Skeletal muscle tissue (tissue), 4 donors: Measurements from ENCODE around the gene RP9. TPM values are rescaled to one million over a fixed set of nuclear protein-coding genes. Genes with fewer than 3 reads are reported as not detected.
A peak's percentile ranks its signal among the peaks of the same experiment; 100 is the strongest.

Experiments used
- H3K27ac ChIP-seq: one replicate; pipeline ENCODE4 v1.7.0; 2013; ENCODE audit warnings: mild to moderate bottlenecking, low read depth, low read length, inconsistent platforms
- H3K27me3 ChIP-seq, 3 donors: one replicate each; pipeline ENCODE4 v1.7.0; 2013; ENCODE audit warnings: low read length in 3 of 3; ENCODE audit not compliant: control insufficient read depth in 3 of 3, insufficient read depth in 3 of 3
- H3K36me3 ChIP-seq, 3 donors: one replicate each; pipeline ENCODE4 v1.7.0; 2013; ENCODE audit warnings: low read length in 3 of 3; ENCODE audit not compliant: control insufficient read depth in 3 of 3, insufficient read depth in 3 of 3
- H3K4me1 ChIP-seq, 3 donors: one replicate each; pipeline ENCODE4 v1.7.0; 2013; ENCODE audit warnings: low read length in 3 of 3, mild to moderate bottlenecking in 3 of 3; ENCODE audit not compliant: control insufficient read depth in 3 of 3, insufficient read depth in 3 of 3
- H3K4me3 ChIP-seq, 3 donors: one replicate each; pipeline ENCODE4 v1.7.0; 2013; ENCODE audit warnings: low read length in 3 of 3
- H3K9ac ChIP-seq, 3 donors: one replicate each; pipeline ENCODE4 v1.7.0; 2013; ENCODE audit warnings: low read length in 3 of 3, mild to moderate bottlenecking in 3 of 3, moderate library complexity in 2 of 3, low read depth in 1 of 3
- H3K9me3 ChIP-seq, 3 donors: one replicate each; pipeline ENCODE4 v1.7.0; 2013; ENCODE audit warnings: low read length in 3 of 3; ENCODE audit not compliant: control insufficient read depth in 3 of 3
- total RNA-seq: library from RNA; depleted of rRNA; stranded (reverse); fragments of >200 nt; gene quantifications from one replicate; pipeline ENCODE4 v1.2.3, GENCODE V29; 2014
- donor health status: Osteomylitis.

RP9 gene
- total RNA-seq, 1 donor from 2014 or later, result 15.7 TPM

DNA sequence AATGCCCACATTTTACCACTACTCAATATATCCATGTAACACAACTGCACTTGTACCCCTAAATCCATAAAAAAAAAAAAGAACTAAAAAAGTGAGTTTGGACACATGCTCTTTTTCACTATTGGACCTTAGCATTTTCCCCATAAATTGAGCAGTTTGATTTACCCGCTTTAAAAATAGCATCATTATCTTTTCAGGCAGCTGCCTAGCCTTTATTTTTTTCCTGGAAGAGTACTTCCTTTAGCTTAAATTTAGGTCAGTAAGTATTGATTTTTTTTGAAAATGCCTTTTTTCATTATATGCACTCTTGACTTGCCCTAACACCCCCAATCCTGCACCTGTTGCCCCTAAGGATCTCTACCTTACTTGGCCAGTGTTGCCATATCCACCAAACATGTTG, 41.3 kb downstream of the RP9 start:
- Histone ChIP-seq H3K27me3 (no peaks in the 10 kb centered on the region), H3K9ac (no peak overlapping the region), H3K4me1 (peaks cover 7 to 14% (median 10%) of the 10 kb centered on the region in 3 donors), H3K4me3 (no peak overlapping the region), H3K9me3 (peaks cover 2 to 11% (median 7%) of the 10 kb centered on the region in 3 donors), H3K36me3 (no peaks in the 10 kb centered on the region), H3K27ac (no peak overlapping the region)

DNA sequence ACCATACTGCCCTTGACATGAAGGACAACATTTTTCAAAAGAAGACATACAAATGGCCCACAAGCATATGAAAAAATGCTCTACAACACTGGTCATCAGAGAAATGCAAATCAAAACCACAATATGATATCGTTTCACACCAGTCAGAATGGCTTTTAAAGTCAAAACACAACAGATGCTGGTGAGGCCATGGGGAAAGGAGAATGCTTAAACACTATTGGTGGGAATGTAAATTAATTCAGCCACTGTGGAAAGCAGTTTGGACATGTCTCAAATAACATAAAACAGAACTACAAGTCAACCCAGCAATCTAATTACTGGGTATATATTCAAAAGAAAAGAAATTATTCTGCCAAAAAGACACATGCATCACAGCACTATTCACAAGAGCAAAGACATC, 42.4 kb downstream of the RP9 start:
- Histone ChIP-seq H3K4me1 (peaks cover 6 to 10% (median 6%) of the 10 kb centered on the region in 3 donors), H3K4me3 (no peak overlapping the region), H3K27me3 (no peaks in the 10 kb centered on the region), H3K9ac (no peak overlapping the region), H3K36me3 (no peaks in the 10 kb centered on the region), H3K27ac (no peak overlapping the region), H3K9me3 (peaks cover 2 to 11% (median 7%) of the 10 kb centered on the region in 3 donors)

DNA sequence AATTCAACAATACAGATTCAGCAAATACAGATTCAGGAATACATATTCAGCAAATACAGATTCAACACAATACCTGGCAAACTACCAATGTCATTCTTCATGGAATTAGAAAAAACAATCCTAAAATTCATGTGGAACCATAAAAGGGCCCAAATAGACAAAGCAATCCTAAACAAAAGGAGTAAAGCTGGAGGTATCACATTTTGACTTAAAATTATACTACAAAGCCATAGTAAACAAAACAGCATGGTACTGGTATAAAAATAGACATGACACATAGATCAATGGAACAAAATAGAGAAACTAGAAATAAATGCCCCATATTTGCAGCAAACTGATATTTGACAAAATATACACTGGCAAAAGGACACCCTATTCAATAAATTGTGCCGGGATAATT, 43.2 kb downstream of the RP9 start:
- no peak overlapping the region for H3K27ac ChIP-seq
- no peaks in the 10 kb centered on the region for H3K27me3 ChIP-seq
- H3K9ac ChIP-seq, result no peak overlapping the region
- H3K4me1 ChIP-seq, result peaks cover 10 to 14% (median 12%) of the 10 kb centered on the region in 3 donors
- H3K4me3 ChIP-seq, result no peak overlapping the region
- peaks cover 2 to 11% (median 7%) of the 10 kb centered on the region in 3 donors for H3K9me3 ChIP-seq
- H3K36me3 ChIP-seq, result no peaks in the 10 kb centered on the region

DNA sequence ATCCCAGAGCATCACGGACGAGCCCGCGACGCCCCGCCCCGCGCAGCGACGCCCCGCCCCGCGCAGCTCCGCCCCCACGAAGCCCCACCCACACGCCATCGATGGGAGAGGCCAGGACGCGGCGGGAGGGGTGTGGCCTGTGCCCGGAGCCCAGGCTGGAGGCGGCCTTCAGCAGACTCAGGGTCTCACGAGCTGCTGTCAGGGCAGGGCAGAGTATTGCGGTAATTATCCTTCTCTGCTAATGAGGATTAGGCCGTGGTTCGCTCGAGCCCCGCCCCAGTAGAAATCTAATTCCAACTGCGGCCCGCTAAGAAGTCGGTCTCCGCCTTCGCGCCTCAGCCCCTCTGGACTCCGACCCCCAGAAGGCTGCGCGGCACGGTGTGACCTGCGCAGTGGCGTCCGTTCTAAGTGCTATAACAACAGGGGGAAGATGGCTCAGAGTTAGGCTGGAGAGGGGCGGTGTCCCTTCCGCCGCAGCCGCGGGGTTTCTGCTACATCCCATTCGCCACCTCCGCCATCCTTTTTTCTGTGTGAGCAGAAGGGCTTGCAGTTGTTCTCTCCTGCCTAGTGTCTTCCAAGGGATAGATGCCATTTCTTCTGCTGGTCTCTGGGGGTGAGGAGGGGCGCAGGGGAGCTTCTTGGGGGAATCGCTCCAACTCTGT, 46.3 kb downstream of the RP9 start:
- H3K36me3 ChIP-seq, result no peaks in the 10 kb centered on the region
- no peaks in the 10 kb centered on the region for H3K27me3 ChIP-seq
- H3K9ac ChIP-seq, result peak overlapping the region; percentile 84 to 93 (median 87)
- H3K9me3 ChIP-seq, result peaks cover 0 to 2% (median 2%) of the 10 kb centered on the region in 3 donors
- peak overlapping the region; percentile 74 to 90 (median 90) for H3K4me3 ChIP-seq
- peak overlapping the region; percentile 89 for H3K27ac ChIP-seq
- H3K4me1 ChIP-seq, result peaks cover 4 to 17% (median 14%) of the 10 kb centered on the region in 3 donors

DNA sequence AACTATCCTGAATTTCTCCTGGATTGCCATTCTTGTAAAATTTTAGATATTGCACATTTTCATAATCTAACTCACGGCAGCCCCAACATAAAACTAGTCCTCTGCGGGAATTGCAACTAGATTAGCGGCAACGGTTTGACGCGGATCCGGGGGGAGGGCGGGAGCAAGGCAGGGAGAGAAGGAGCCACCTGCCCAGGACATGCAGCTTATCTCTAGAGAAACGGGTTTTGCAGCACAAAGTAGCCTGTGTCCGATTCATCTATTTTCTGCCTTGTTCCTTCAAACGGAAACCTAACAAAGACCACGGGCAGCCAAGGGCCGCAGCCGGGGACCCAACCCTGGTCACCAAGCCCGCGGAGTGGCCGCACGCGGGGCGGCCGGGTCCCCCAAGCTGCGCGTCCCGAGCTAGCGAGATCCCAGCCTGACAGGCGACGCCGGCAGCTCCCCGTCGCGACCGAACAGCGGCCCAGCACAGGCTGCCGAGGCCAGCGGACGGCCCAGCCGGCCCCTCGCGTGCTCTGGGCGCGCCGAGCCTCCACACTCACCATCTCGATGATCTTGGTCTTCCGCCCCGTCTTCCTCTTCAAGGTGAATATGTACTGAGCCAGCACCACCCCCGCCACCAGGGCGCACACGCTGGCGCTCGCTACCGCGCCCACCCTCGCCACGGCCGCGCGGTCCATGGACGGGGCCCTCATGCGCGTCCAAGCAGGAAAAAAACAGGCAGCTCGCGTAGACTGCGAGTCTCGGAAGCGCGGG, 47.0 kb downstream of the RP9 start, which contains the start of gene NT5C3A:
NT5C3A (minus strand) TSS at position 754 of the 759 bp plus-strand sequence; CDS start at position 683, 71 bp downstream.
- Histone ChIP-seq H3K4me1 (peaks cover 4 to 17% (median 14%) of the 10 kb centered on the region in 3 donors), H3K27me3 (no peaks in the 10 kb centered on the region), H3K27ac (peak within 1 kb of the TSS; percentile 89), H3K9ac (peak within 1 kb of the TSS; percentile 84 to 93 (median 87)), H3K9me3 (peaks cover 0 to 2% (median 2%) of the 10 kb centered on the region in 3 donors), H3K4me3 (peak within 1 kb of the TSS; percentile 74 to 90 (median 90)), H3K36me3 (no peaks in the 10 kb centered on the region)

DNA sequence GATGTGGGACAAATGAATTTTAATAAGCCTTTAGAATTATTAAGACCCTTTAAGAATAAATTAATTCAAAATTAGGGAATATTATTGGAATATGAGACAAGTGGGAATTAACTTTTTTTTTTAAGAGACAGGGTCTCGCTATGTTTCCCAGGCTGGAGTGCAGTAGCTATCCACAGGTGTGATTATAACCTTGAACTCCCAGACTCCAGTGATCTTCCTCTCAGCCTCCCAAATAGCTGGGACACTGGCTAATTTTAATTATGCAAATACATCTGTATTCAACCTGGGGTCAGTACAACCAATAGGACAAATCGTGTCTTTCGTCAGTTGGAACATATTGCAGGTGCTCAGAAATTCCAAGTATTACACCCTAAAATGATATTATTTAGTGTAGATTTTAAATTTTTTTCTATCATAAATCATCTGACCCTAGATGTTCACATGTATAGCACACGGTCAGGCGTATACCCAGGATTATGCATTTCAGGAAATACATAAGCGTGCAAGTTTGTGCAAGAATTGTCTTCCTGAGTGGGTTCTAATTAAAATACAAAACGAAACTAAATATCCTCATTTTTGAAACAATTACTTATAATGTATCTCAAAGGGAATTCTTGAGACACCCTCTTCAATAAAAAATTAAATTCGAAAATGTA, 47.8 kb downstream of the RP9 start:
- Histone ChIP-seq H3K4me3 (peak overlapping the region; percentile 74 to 90 (median 81)), H3K27me3 (no peaks in the 10 kb centered on the region), H3K36me3 (no peaks in the 10 kb centered on the region), H3K27ac (no peak overlapping the region), H3K9ac (peak overlapping the region; percentile 52 to 93 (median 83)), H3K4me1 (peaks cover 4 to 17% (median 14%) of the 10 kb centered on the region in 3 donors), H3K9me3 (peaks cover 0 to 2% (median under 1%) of the 10 kb centered on the region in 3 donors)

DNA sequence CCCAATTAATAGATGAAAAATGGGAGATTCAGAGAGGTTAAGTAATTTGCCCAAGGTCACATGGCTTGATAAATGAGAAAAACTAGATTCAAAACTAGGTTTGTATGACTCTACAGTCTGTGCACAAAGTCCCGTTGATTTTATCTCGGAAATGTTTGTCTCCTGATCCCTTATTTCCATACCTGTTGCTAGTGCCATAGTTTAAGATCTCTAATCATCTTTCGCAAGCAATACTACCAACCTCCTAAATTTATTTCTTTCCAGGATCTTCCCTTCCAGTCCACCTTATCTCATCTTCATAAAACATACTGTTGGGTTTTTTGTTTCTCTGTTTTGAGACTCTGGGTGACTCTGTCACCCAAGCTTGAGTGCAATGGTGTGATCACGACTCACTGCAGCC, 49.6 kb downstream of the RP9 start:
- H3K27ac ChIP-seq, result no peak overlapping the region
- no peak overlapping the region for H3K4me3 ChIP-seq
- H3K27me3 ChIP-seq, result no peaks in the 10 kb centered on the region
- peaks cover 0 to 2% (median 0%) of the 10 kb centered on the region in 3 donors for H3K36me3 ChIP-seq
- H3K9me3 ChIP-seq, result no peaks in the 10 kb centered on the region
- no peak overlapping the region for H3K9ac ChIP-seq
- peaks cover 4 to 17% (median 14%) of the 10 kb centered on the region in 3 donors for H3K4me1 ChIP-seq

DNA sequence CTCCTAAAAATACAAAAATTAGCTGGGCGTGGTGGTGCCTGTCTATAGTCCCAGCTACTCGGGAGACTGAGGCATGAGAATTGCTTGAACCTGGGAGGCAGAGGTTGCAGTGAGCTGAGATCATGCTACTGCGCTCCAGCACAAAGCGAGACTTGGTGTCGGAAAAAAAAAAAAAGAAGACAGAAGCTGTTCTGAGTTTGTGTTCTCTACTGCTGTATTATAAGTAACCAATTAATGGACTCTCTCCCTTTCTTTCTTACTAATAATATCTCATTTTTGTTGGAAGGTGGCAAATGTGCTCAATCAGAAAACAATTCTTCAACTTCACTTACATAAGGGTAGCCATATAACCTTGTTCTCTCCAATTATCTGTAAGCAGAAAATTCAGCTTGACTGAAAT, 54.0 kb downstream of the RP9 start:
- H3K9ac ChIP-seq, result no peak overlapping the region
- peaks cover 0 to 2% (median 0%) of the 10 kb centered on the region in 3 donors for H3K36me3 ChIP-seq
- H3K4me3 ChIP-seq, result no peak overlapping the region
- H3K9me3 ChIP-seq, result no peaks in the 10 kb centered on the region
- peaks cover 3 to 8% (median 5%) of the 10 kb centered on the region in 3 donors for H3K4me1 ChIP-seq
- H3K27me3 ChIP-seq, result no peaks in the 10 kb centered on the region
- no peak overlapping the region for H3K27ac ChIP-seq

DNA sequence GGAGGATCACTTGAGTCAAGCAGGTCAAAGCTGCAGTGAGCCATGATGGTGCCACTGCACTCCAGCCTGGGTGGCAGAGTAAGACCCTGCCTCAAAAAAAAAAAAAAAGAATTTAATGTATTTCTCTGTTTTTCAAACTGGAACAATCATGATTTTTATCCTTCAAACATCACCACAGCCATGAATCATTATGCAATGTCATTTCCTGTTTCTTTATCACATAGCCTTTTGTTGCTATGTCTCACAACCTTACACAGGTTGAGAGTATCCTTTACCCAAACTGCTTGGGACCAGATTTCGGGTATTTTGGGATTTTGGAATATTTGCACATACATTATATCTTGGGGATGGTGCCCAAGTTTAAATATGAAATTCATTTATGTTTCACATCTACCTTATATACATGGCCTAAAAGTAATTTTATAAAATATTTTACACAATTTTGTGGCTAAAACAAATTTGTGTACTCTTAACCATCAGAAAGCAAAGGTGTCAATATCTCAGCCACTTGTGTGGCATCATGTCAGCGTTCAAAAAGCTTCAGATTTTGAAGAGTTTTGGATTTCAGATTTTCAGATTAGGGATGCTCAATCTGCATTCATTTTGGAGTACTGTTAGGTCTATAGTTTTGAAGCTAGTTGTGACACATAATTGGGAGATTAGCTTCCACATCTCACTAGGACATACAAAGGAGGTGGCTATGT, 54.8 kb downstream of the RP9 start:
- Histone ChIP-seq H3K4me3 (no peak overlapping the region), H3K9me3 (no peaks in the 10 kb centered on the region), H3K36me3 (peaks cover 0 to 2% (median 0%) of the 10 kb centered on the region in 3 donors), H3K9ac (no peak overlapping the region), H3K27me3 (no peaks in the 10 kb centered on the region), H3K4me1 (peaks cover 5 to 13% (median 8%) of the 10 kb centered on the region in 3 donors), H3K27ac (no peak overlapping the region)
